Prostate gland (tissue), 2 donors: Measurements from ENCODE around the gene DGCR8. TPM values are rescaled to one million over a fixed set of nuclear protein-coding genes. Genes with fewer than 3 reads are reported as not detected.

ENCODE experiments used
- DNase-seq: peaks from one replicate; pipeline ENCODE4 v3.0.0-alpha.2; 2019; ENCODE audit warnings: low spot score
- H3K27ac ChIP-seq, 2 donors: fragments of 200-600 bp; sonication (generic); 2 replicates each; pipeline ENCODE4 v1.5.1; 2017 to 2019
- H3K27me3 ChIP-seq: fragments of 200-600 bp; sonication (generic); replicated peaks from 2 replicates; pipeline ENCODE4 v1.5.1; 2019; ENCODE audit not compliant: insufficient read depth
- H3K36me3 ChIP-seq, 2 donors: fragments of 200-600 bp; sonication (generic); 1 replicate in 1 of 2; 2 replicates in 1 of 2; pipeline versions ENCODE4 v1.5.1 to v1.8.1; 2017 to 2019
- H3K4me1 ChIP-seq: fragments of 200-600 bp; sonication (generic); replicated peaks from 2 replicates; pipeline ENCODE4 v1.5.1; 2019
- H3K4me3 ChIP-seq, 2 donors: fragments of 200-600 bp; sonication (generic); 2 replicates each; pipeline ENCODE4 v1.5.1; 2017 to 2019
- H3K9me3 ChIP-seq: fragments of 200-600 bp; sonication (generic); 2 replicates; pipeline ENCODE4 v1.5.1; 2017
- CTCF ChIP-seq, 4 experiments: fragments of 200-600 bp in 2 of 4; fragments of 450-650 bp in 2 of 4; sonication (generic) in 2 of 4; IDR thresholded peaks; 1 replicate in 3 of 4; 2 replicates in 1 of 4; pipeline ENCODE4 v1.5.1; 2016 to 2019; ENCODE audit warnings: antibody characterized with exemption in 4 of 4, mild to moderate bottlenecking in 2 of 4, moderate library complexity in 2 of 4
- POLR2A ChIP-seq: fragments of 450-650 bp; IDR thresholded peaks from one replicate; pipeline ENCODE4 v1.6.1; 2016; ENCODE audit warnings: antibody characterized with exemption, mild to moderate bottlenecking
- POLR2AphosphoS5 ChIP-seq: sonication (generic); formaldehyde crosslinking; IDR thresholded peaks from one replicate; pipeline ENCODE4 v1.6.1; 2017; ENCODE audit warnings: antibody characterized with exemption
- WGBS: methylation state at CpG from one replicate; pipeline ENCODE4 v1.1.5; 2018; 5-methylcytosine and 5-hydroxymethylcytosine counted together
- intact Hi-C: fragments of 100-400 bp; cut with DNase I; formaldehyde crosslinking; loops from one replicate; pipeline ENCODE4 v1.14.2; 2022
- total RNA-seq, 2 donors: library from RNA; depleted of rRNA; stranded (reverse); fragments of >200 nt; gene quantifications; one replicate each; pipeline ENCODE4 v1.1.0, GENCODE V29; 2016

The DGCR8 gene
- total RNA-seq, 2 donors from 2014 or later, result 20.9 to 47.6 TPM

- 32% methylated on average over 16 of the region's 16 CpGs for WGBS
Measured at GRCh38 chr22:20153945-20154344, 73.9 kb downstream of the DGCR8 start.

GRCh38 chr22:20154602-20155187 is 74.7 kb downstream of the DGCR8 start:
- TF ChIP-seq CTCF (IDR thresholded peaks at IDR 0.05) (no peak), POLR2AphosphoS5 (no peak), POLR2A (no peak)
- WGBS, result 48% methylated on average over 14 of the region's 14 CpGs
- Histone ChIP-seq H3K4me1 (no peaks in the 10 kb centered on the region), H3K27me3 (no peaks in the 10 kb centered on the region), H3K36me3 (no peaks in the 10 kb centered on the region), H3K4me3 (no peak overlapping the region), H3K27ac (no peak overlapping the region), H3K9me3 (no peaks in the 10 kb centered on the region)
- intact Hi-C loops, result loop anchor here (5.0 kb wide), 1 partner anchor 113 kb away; the partner anchor contains the start of gene RTN4R
- DNase-seq, result no peak

More at GRCh38 chr22:20153945-20154344, 73.9 kb downstream of the DGCR8 start:
- TF ChIP-seq POLR2AphosphoS5 (no peak), POLR2A (no peak), CTCF (IDR thresholded peaks at IDR 0.05) (no peak)
- no peak for DNase-seq
- intact Hi-C loops, result no loop called here
- no peaks in the 10 kb centered on the region for H3K36me3 ChIP-seq
- H3K27ac ChIP-seq, result no peak overlapping the region
- no peak overlapping the region for H3K4me3 ChIP-seq
- H3K9me3 ChIP-seq, result no peaks in the 10 kb centered on the region
- H3K4me1 ChIP-seq, result no peaks in the 10 kb centered on the region
- H3K27me3 ChIP-seq, result no peaks in the 10 kb centered on the region

GRCh38 chr22:20155330-20156041 is 75.4 kb downstream of the DGCR8 start:
- H3K36me3 ChIP-seq, result no peaks in the 10 kb centered on the region
- H3K27me3 ChIP-seq, result no peaks in the 10 kb centered on the region
- H3K9me3 ChIP-seq, result no peaks in the 10 kb centered on the region
- H3K4me3 ChIP-seq, result no peak overlapping the region
- DNase-seq, result no peak
- H3K27ac ChIP-seq, result no peak overlapping the region
- TF ChIP-seq POLR2A (no peak), CTCF (IDR thresholded peaks at IDR 0.05) (no peak), POLR2AphosphoS5 (no peak)
- no peaks in the 10 kb centered on the region for H3K4me1 ChIP-seq
- intact Hi-C loops, result loop anchor here (5.0 kb wide), 1 partner anchor 112 kb away; the partner anchor contains the start of gene RTN4R
- 77% methylated on average over 11 of the region's 30 CpGs for WGBS

DNA sequence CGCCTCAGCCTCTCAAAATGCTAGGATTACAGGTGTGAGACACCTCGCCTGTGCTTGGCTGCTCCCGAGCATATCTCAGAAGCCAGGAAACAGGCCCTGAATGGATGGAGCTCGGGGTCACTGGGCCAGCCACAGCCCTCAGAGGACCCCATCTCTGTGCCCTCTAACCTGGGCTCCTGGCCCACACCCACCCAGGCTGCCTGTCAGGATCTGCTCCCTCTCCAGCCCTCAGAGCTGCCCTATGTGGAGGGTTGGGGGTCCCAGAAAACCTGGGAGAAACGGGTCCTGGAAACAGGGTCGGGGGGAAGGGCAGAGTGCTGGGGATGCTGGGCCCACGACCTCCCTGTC is 76.0 kb downstream of the DGCR8 start:
- DNase-seq, result no peak
- no peaks in the 10 kb centered on the region for H3K9me3 ChIP-seq
- H3K4me3 ChIP-seq, result no peak overlapping the region
- no peaks in the 10 kb centered on the region for H3K4me1 ChIP-seq
- no peak overlapping the region for H3K27ac ChIP-seq
- H3K27me3 ChIP-seq, result no peaks in the 10 kb centered on the region
- 84% methylated on average over 7 of the region's 7 CpGs for WGBS
- TF ChIP-seq POLR2A (no peak), CTCF (IDR thresholded peaks at IDR 0.05) (no peak), POLR2AphosphoS5 (no peak)
- H3K36me3 ChIP-seq, result no peaks in the 10 kb centered on the region
- intact Hi-C loops, result loop anchor here (5.0 kb wide), 1 partner anchor 111 kb away; the partner anchor contains the start of gene RTN4R
